HG02798 (cell line): ENCODE measurements around the gene EBF3.

ENCODE experiments used
- ATAC-seq: cut with Tn5 transposase; IDR thresholded peaks from one replicate; pipeline ENCODE4 v1.9.1; 2021; ENCODE audit warnings: mild to moderate bottlenecking; ENCODE audit not compliant: unreplicated experiment, poor library complexity

Gene EBF3

GRCh38 chr10:129897871-129898626, 66.0 kb downstream of the EBF3 start:
- no peak for ATAC-seq

GRCh38 chr10:129896860-129897200, 67.2 kb downstream of the EBF3 start:
- no peak for ATAC-seq

- ATAC-seq: no peak
Observed at GRCh38 chr10:129896136-129896859, 67.8 kb downstream of the EBF3 start.

- ATAC-seq: no peak
Observed at GRCh38 chr10:129895811-129896135, 68.3 kb downstream of the EBF3 start.

GRCh38 chr10:129894698-129895097, 69.4 kb downstream of the EBF3 start:
- ATAC-seq: no peak

GRCh38 chr10:129893104-129894089, 70.7 kb downstream of the EBF3 start:
- no peak for ATAC-seq

GRCh38 chr10:129892548-129893052, 71.5 kb downstream of the EBF3 start:
- no peak for ATAC-seq

- ATAC-seq: no peak
Observed at GRCh38 chr10:129891806-129892205, 72.3 kb downstream of the EBF3 start.

- ATAC-seq: no peak
Observed at GRCh38 chr10:129890170-129890569, 73.9 kb downstream of the EBF3 start.

- ATAC-seq: peak; percentile 71
Observed at GRCh38 chr10:129888784-129889616, 75.1 kb downstream of the EBF3 start.

- ATAC-seq: no peak
Observed at GRCh38 chr10:129887986-129888783, 75.9 kb downstream of the EBF3 start.

- no peak for ATAC-seq
Observed at GRCh38 chr10:129887381-129887905, 76.6 kb downstream of the EBF3 start.

- ATAC-seq: no peak
Observed at GRCh38 chr10:129886263-129886662, 77.8 kb downstream of the EBF3 start.

GRCh38 chr10:129885526-129885925, 78.5 kb downstream of the EBF3 start:
- no peak for ATAC-seq

GRCh38 chr10:129884398-129885078, 79.5 kb downstream of the EBF3 start:
- ATAC-seq: no peak

- no peak for ATAC-seq
Observed at GRCh38 chr10:129883626-129884397, 80.3 kb downstream of the EBF3 start.

GRCh38 chr10:129883029-129883428, 81.0 kb downstream of the EBF3 start:
- ATAC-seq: no peak
